HL-60 (cell line): ENCODE results near the gene PIK3CB.
"Not testable (repeated sequence)": the region's sequence is repeated elsewhere in the genome, so short reads cannot be mapped to it uniquely, and the experiment has no call there.

ENCODE experiments used
- DNase-seq, 2 experiments: peaks; one replicate each; pipeline ENCODE4 v3.0.0-alpha.2; 2010 to 2020; ENCODE audit warnings: low read depth in 1 of 2, low spot score in 1 of 2
- H3K27ac ChIP-seq: fragments of 250-450 bp; sonication (Bioruptor Pico); replicated peaks from 2 replicates; pipeline ENCODE4 v1.5.1; 2020; ENCODE audit warnings: mild to moderate bottlenecking, moderate library complexity
- H3K27me3 ChIP-seq: fragments of 250-450 bp; sonication (Bioruptor Pico); 2 replicates; pipeline ENCODE4 v1.5.1; 2021; ENCODE audit warnings: mild to moderate bottlenecking, moderate library complexity; ENCODE audit not compliant: insufficient read depth, poor library complexity, severe bottlenecking
- H3K4me3 ChIP-seq: replicated peaks from 2 replicates; pipeline ENCODE4 v1.5.1; 2011; ENCODE audit warnings: mild to moderate bottlenecking, control low read depth, low read length; ENCODE audit not compliant: insufficient read depth
- GABPA ChIP-seq: IDR thresholded peaks from 2 replicates; pipeline ENCODE4 v1.6.1; 2012; ENCODE audit warnings: low read depth
- SPI1 ChIP-seq: IDR thresholded peaks from 2 replicates; pipeline ENCODE4 v1.6.1; 2012; ENCODE audit warnings: low read depth, mild to moderate bottlenecking, borderline replicate concordance

PIK3CB gene

DNA sequence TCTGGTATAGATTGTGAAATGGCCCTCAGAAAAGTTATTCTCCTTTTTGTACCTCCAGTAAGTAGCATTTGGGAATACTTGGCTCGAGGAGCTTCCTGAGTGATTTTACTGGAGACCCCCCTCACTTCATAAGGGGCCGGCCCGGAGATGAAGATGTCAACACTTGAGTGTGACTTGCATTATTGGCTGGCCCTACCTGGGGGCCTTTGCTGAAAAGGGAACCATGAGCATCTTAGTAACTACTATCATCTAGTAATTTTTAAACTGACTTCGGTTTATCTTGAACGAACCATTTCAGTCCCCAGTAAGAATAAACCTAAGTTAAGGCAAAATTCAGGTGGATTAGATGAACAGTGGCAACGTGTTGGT is 224.8 kb downstream of the PIK3CB start:
- no peak overlapping the region for H3K4me3 ChIP-seq
- H3K27me3 ChIP-seq: no peaks in the 10 kb centered on the region
- H3K27ac ChIP-seq: no peak overlapping the region
- TF ChIP-seq SPI1 (no peak), GABPA (no peak)
- no peak for DNase-seq

DNA sequence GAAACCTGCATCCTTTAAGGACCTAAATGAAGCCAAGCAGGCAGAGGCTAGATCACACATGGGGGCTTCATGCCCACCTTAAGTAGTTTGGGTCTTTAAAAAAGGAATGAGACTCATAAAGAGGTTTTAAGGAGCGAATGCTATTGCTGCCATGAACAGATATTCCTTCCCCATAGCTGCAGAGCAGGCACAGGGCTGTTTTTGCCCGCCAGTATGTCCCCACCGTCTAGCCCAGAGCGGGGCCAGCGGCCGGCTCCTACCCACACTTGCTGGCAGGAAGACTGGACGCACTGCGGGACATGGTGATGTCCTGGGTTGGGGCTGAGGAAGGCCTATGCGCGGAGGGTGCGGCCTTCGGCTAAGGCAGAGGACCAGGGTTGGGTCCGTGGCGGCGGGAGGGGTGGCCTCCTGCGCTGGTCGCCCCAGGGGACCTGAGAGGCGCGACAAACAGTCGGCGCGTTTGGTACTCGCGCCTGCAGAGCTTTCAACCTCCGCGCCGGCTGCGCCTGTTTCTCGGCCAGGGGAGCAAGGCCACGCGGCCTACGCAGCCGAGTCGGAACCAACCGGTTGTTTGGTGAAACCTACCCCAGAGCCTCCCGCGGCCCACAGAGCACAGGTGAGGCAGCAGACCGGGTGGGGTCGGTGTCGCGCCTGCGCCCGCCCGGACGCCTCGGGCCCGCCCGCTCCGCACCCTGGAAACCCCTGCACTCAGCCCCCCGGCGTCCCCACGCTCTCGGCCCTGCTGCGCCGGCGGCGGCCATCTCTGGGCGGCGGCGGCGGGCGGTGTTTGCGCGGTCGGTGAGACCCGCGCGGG is 226.2 kb downstream of the PIK3CB start, which contains the start of gene FAIM:
Gene FAIM, plus strand, starts transcription at position 450 of the 814 bp plus-strand sequence. CDS start 10,956 bp downstream, outside the sequence.
- no peak within 1 kb of the TSS for H3K27ac ChIP-seq
- H3K4me3 ChIP-seq: peak within 1 kb of the TSS; percentile 43
- DNase-seq: no peak
- H3K27me3 ChIP-seq: no peaks in the 10 kb centered on the region
- TF ChIP-seq SPI1: no peak

DNA sequence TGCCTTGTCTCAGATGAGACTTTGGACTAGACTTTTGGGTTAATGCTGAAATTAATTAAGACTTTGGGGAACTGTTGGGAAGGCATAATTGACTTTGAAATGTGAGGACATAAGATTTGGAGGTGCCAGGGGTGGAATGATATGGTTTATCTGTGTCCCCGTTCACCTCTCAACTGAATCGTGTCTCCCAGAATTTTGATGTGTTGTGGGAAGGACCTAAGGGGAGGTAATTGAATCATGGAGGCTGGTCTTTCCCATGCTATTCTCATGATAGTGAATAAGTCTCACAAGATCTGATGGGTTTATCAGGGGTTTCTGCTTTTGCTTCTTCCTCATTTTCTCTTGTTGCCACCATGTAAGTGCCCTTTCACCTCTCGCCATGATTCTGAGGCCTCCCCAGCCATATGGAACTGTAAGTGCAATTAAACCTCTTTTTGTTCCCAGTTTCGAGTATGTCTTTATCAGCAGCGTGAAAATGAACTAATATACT is 230.6 kb downstream of the PIK3CB start:
- H3K27me3 ChIP-seq, DNase-seq, H3K4me3 ChIP-seq, H3K27ac ChIP-seq: not testable (repeated sequence)
